ENCODE data around the gene LRRFIP1.

LRRFIP1 gene

DNA sequence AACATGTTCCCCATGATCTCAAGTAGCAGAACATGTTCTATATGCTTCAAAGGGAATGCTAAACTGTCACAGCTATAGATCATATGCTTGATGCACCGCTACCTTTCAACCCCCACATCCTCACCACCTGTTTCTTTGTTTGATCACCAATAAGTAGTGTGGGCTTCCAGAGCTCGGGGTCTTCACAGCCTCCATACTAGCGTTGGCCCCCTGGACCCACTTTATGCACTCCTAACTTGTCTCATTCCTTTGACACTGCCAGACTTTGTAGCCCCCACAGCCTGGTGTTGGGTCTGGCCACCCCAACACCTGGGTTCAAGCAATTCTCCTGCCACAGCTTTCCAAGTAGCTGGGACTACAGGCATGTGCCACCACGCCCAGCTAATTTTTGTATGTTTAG is 159.5 kb downstream of the LRRFIP1 start:
- Mint-ChIP-seq H3K27ac (no peak overlapping the region), H3K27me3 (ENCODE audit: low read depth) (peaks cover 3% of the 10 kb centered on the region), H3K36me3 (ENCODE audit: low read depth) (peaks cover 50% of the 10 kb centered on the region), H3K9me3 (peaks cover 29% of the 10 kb centered on the region), H3K4me1 (no peaks in the 10 kb centered on the region), H3K4me3 (no peak overlapping the region)
- TF ChIP-seq, protein P1, sequence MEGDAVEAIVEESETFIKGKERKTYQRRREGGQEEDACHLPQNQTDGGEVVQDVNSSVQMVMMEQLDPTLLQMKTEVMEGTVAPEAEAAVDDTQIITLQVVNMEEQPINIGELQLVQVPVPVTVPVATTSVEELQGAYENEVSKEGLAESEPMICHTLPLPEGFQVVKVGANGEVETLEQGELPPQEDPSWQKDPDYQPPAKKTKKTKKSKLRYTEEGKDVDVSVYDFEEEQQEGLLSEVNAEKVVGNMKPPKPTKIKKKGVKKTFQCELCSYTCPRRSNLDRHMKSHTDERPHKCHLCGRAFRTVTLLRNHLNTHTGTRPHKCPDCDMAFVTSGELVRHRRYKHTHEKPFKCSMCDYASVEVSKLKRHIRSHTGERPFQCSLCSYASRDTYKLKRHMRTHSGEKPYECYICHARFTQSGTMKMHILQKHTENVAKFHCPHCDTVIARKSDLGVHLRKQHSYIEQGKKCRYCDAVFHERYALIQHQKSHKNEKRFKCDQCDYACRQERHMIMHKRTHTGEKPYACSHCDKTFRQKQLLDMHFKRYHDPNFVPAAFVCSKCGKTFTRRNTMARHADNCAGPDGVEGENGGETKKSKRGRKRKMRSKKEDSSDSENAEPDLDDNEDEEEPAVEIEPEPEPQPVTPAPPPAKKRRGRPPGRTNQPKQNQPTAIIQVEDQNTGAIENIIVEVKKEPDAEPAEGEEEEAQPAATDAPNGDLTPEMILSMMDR (IDR thresholded peaks at IDR 0.05; ENCODE audit: unreplicated experiment in 3 of 3) = no peak

GRCh38 chr2:237790353-237790752 is 163.0 kb downstream of the LRRFIP1 start:
- Mint-ChIP-seq H3K4me3 (no peak overlapping the region), H3K27ac (no peak overlapping the region), H3K4me1 (no peaks in the 10 kb centered on the region), H3K9me3 (peaks cover 18% of the 10 kb centered on the region), H3K27me3 (ENCODE audit: low read depth) (no peaks in the 10 kb centered on the region), H3K36me3 (ENCODE audit: low read depth) (peaks cover 26% of the 10 kb centered on the region)
- TF ChIP-seq, protein P1 (IDR thresholded peaks at IDR 0.05; ENCODE audit: unreplicated experiment in 3 of 3) = no peak

DNA sequence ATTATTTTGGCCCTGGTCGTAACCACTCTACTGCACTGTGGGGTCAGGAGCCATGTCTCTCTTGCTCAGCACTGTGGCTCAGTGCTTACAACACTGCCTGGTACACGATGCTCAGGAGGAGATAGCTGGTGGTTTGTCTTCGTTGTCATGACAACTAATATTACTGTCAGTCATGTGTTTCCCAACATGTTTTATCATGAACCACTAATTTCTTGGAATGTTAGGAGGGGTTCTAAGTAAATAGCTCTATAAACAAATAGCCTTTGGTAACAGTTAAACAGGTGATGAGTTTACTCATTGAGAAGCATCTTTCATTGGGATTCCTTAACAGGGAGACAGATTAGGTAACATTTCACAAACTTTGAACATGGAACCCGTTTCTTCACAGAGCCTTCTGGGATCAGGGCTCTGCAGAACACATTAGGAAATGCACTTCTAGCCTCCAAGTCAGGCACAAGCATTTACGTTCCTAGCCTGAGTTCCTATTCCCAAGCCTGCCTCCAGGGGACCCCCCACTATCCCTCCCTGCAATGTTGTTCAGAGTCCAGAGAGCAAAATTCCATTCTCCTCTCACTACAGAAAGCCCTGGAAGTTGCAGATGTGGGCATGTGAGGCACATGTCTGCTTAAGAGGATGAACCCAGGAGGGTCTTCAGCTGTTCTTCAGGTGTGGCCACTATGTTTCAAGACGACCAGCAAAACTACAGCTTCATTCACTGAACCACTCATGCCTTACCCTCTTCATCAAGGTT is 164.8 kb downstream of the LRRFIP1 start:
- H3K4me3 Mint-ChIP-seq = no peak overlapping the region
- TF ChIP-seq, protein P1 (IDR thresholded peaks at IDR 0.05; ENCODE audit: unreplicated experiment in 3 of 3) = no peak

DNA sequence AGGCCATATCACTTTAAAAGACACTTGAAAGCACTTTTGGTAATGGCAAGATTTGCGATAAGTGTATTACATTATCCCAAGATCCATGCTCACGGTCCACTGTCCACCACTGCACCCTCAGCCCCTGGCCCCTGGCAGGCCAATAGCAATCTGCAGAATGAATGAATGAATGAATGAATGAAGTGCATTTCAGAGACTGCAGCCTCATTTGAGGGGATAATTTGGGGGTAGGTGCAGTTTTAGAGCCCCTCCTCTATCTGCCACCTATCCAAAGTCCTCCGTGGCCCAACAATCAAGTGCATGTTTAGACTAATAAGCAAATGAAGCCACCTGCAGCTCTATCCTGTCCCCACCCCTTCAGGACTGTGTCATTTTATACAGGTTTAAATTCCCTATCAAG is 169.9 kb downstream of the LRRFIP1 start:
- no peaks in the 10 kb centered on the region for H3K4me1 Mint-ChIP-seq
- no peak overlapping the region for H3K27ac Mint-ChIP-seq
- TF ChIP-seq, protein P1 (IDR thresholded peaks at IDR 0.05; ENCODE audit: unreplicated experiment in 3 of 3) = no peak
- peaks cover 6% of the 10 kb centered on the region for H3K36me3 Mint-ChIP-seq (ENCODE audit: low read depth)
- H3K27me3 Mint-ChIP-seq (ENCODE audit: low read depth) = no peaks in the 10 kb centered on the region
- peaks cover 15% of the 10 kb centered on the region for H3K9me3 Mint-ChIP-seq
- no peak overlapping the region for H3K4me3 Mint-ChIP-seq

More for the DNA sequence above, 164.8 kb downstream of the LRRFIP1 start:
- Mint-ChIP-seq H3K9me3 (peaks cover 8% of the 10 kb centered on the region), H3K27ac (no peak overlapping the region), H3K36me3 (ENCODE audit: low read depth) (peaks cover 11% of the 10 kb centered on the region), H3K27me3 (ENCODE audit: low read depth) (no peaks in the 10 kb centered on the region), H3K4me1 (no peaks in the 10 kb centered on the region)

- Mint-ChIP-seq H3K27me3 (ENCODE audit: low read depth) (peaks cover 3% of the 10 kb centered on the region), H3K4me1 (no peaks in the 10 kb centered on the region), H3K9me3 (peaks cover 11% of the 10 kb centered on the region)
Measured at GRCh38 chr2:237798236-237799059, 171.1 kb downstream of the LRRFIP1 start, which contains the start of gene RBM44. TSS of gene RBM44 (plus strand) at chr2:237798779. CDS start at chr2:237813610, 14,831 bp downstream.

More at GRCh38 chr2:237798236-237799059, 171.1 kb downstream of the LRRFIP1 start, which contains the start of gene RBM44:
- TF ChIP-seq, protein P1 (IDR thresholded peaks at IDR 0.05; ENCODE audit: unreplicated experiment in 3 of 3) = no peak
- H3K4me3 Mint-ChIP-seq = no peak within 1 kb of the TSS
- peaks cover 6% of the 10 kb centered on the region for H3K36me3 Mint-ChIP-seq (ENCODE audit: low read depth)
- H3K27ac Mint-ChIP-seq = no peak within 1 kb of the TSS
